ENCODE results near the gene PTPN14. TPM values are rescaled to one million over a fixed set of nuclear protein-coding genes. Genes with fewer than 3 reads are reported as not detected.

PTPN14 gene
- total and polyA plus RNA-seq, 2 of the 8 experiments (the other 6 are each of a cell fraction or from before 2014, with no cell fraction given), result 14.4 to 93.6 TPM

DNA sequence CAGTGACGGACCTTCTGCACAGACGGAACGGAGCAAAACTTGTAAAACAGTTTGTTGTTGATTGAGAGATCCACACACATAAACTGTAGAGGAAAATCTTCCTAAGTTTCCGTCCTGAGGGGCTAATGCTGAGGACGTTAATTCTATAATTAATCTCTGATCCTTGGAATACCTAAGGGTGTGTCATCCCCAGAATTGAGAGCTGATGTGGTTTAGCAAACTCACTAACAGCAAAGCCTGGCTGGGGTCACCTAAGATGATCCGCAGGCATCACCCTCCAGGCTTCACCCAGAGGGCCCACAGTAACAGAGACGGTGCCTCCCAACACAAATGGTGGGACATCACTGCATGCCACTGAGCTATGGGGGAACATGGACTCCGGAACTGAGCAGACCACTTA, 172.9 kb downstream of the PTPN14 start:
- H4K91ac ChIP-seq (replicated peaks; ENCODE audit: insufficient read length, low read length), result no peak overlapping the region
- DNase-seq (ENCODE audit: low read depth in 1 of 2, low spot score in 2 of 2), result no peak
- H3K9me3 ChIP-seq (ENCODE audit: insufficient read depth in 2 of 2, low read depth in 1 of 2, low read length in 1 of 2), result no peaks in the 10 kb centered on the region
- no peak overlapping the region for H3K18ac ChIP-seq (ENCODE audit: extremely low read depth, low read length)
- no peak overlapping the region for H4K5ac ChIP-seq (ENCODE audit: insufficient read length, low read depth, low read length)
- H3K36me3 ChIP-seq (ENCODE audit: control insufficient read depth in 2 of 4, insufficient read depth in 4 of 4, low read length in 3 of 4), result peaks cover 5 to 32% (median 13%) of the 10 kb centered on the region in 4 experiments
- H3K4me3 ChIP-seq (ENCODE audit: extremely low read depth in 1 of 4, insufficient read depth in 2 of 4, low read depth in 3 of 4, low read length in 4 of 4), result no peak overlapping the region
- POLR2A ChIA-PET (ENCODE audit: partially characterized antibody), result no interaction called here
- H3K79me2 ChIP-seq (ENCODE audit: control insufficient read depth in 1 of 2, insufficient read depth in 2 of 2, low read length in 2 of 2), result no peaks in the 10 kb centered on the region; a peak in 1 of 4 replicates
- FAIRE-seq, result no peak
- H2BK20ac ChIP-seq (ENCODE audit: low read length), result no peak overlapping the region
- H3K27me3 ChIP-seq (replicated peaks in 1 of 4; ENCODE audit: control insufficient read depth in 3 of 4, extremely low read depth in 1 of 4, insufficient read depth in 3 of 4, low read length in 3 of 4), result no peaks in the 10 kb centered on the region
- H3K4me2 ChIP-seq (ENCODE audit: insufficient read depth in 1 of 2, low read depth in 2 of 2, low read length in 2 of 2), result no peak overlapping the region
- no peak overlapping the region for H3K27ac ChIP-seq (ENCODE audit: low read depth, low read length)
- H3K79me1 ChIP-seq (ENCODE audit: low read depth, low read length), result no peaks in the 10 kb centered on the region
- no peak overlapping the region for H2BK12ac ChIP-seq (ENCODE audit: low read depth, low read length)
- no peak for TF ChIP-seq CBX5 (IDR thresholded peaks at IDR 0.05; ENCODE audit: low read depth, low read length)
- TF ChIP-seq, protein P1, sequence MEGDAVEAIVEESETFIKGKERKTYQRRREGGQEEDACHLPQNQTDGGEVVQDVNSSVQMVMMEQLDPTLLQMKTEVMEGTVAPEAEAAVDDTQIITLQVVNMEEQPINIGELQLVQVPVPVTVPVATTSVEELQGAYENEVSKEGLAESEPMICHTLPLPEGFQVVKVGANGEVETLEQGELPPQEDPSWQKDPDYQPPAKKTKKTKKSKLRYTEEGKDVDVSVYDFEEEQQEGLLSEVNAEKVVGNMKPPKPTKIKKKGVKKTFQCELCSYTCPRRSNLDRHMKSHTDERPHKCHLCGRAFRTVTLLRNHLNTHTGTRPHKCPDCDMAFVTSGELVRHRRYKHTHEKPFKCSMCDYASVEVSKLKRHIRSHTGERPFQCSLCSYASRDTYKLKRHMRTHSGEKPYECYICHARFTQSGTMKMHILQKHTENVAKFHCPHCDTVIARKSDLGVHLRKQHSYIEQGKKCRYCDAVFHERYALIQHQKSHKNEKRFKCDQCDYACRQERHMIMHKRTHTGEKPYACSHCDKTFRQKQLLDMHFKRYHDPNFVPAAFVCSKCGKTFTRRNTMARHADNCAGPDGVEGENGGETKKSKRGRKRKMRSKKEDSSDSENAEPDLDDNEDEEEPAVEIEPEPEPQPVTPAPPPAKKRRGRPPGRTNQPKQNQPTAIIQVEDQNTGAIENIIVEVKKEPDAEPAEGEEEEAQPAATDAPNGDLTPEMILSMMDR (IDR thresholded peaks at IDR 0.05; ENCODE audit: control extremely low read depth in 1 of 3, insufficient read depth in 1 of 3, low read depth in 1 of 3, low read length in 3 of 3), result no peak
- no peak for TF ChIP-seq POLR2A (IDR thresholded peaks at IDR 0.05; ENCODE audit: control extremely low read depth in 1 of 2, low read depth in 2 of 2, low read length in 2 of 2)
- no peak for TF ChIP-seq RBBP5 (IDR thresholded peaks at IDR 0.05; ENCODE audit: borderline replicate concordance, low read depth, low read length)
- TF ChIP-seq EP300 (IDR thresholded peaks at IDR 0.05; ENCODE audit: borderline replicate concordance in 1 of 2, low read depth in 2 of 2, low read length in 2 of 2), result no peak
- TF ChIP-seq TCF12 (IDR thresholded peaks at IDR 0.05; ENCODE audit: low read depth, low read length), result no peak
- no peak for TF ChIP-seq SP1 (IDR thresholded peaks at IDR 0.05; ENCODE audit: low read depth, low read length)
- no peak for TF ChIP-seq RAD21 (IDR thresholded peaks at IDR 0.05 in 1 of 2, conservative IDR thresholded peaks at IDR 0.05 in 1 of 2; ENCODE audit: low read depth in 2 of 2, low read length in 2 of 2)
- TF ChIP-seq SP2 (IDR thresholded peaks at IDR 0.05; ENCODE audit: low read length), result no peak
- no peak for TF ChIP-seq SIX5 (IDR thresholded peaks at IDR 0.05; ENCODE audit: low read depth, low read length)
- H3K23ac ChIP-seq (ENCODE audit: insufficient read length), result no peak overlapping the region
- no peak overlapping the region for H2BK120ac ChIP-seq (replicated peaks; ENCODE audit: low read depth, low read length)
- no peaks in the 10 kb centered on the region for H3K23me2 ChIP-seq (ENCODE audit: low read depth, low read length)
- H3K4me1 ChIP-seq (replicated peaks in 1 of 4; ENCODE audit: control insufficient read depth in 3 of 4, insufficient read depth in 4 of 4, low read length in 3 of 4), result peaks cover 0 to 14% (median 8%) of the 10 kb centered on the region in 4 experiments; a peak in 4 of 7 replicates
- no peak overlapping the region for H3K9ac ChIP-seq (replicated peaks in 1 of 4; ENCODE audit: extremely low read depth in 1 of 4, low read depth in 3 of 4, low read length in 3 of 4)
- H3K56ac ChIP-seq (replicated peaks; ENCODE audit: insufficient read length, low read depth, low read length), result no peak overlapping the region
- no peak overlapping the region for H2AK5ac ChIP-seq (ENCODE audit: low read depth, low read length)
- H4K8ac ChIP-seq (ENCODE audit: extremely low read depth, insufficient read depth, low read length), result no peak overlapping the region
- H2BK5ac ChIP-seq (ENCODE audit: low read depth, low read length), result no peak overlapping the region
- no peak overlapping the region for H3K14ac ChIP-seq (ENCODE audit: insufficient read length)
- no peak overlapping the region for H3K4ac ChIP-seq (replicated peaks; ENCODE audit: insufficient read length, low read depth, low read length)
- CTCF ChIA-PET (ENCODE audit: partially characterized antibody), result interaction anchor here (0.9 to 3.3 kb wide), 2 partner anchors 9 to 170 kb away, joined by 3 to 13 read pairs; no protein-coding TSS in a partner anchor
- WGBS, 2 experiments (ENCODE audit: extremely low coverage in 1 of 2, insufficient coverage in 1 of 2, insufficient read length in 1 of 2, insufficient replicate concordance in 2 of 2, low coverage in 1 of 2, low lambda C conversion rate in 2 of 2, missing lambda C conversion rate in 1 of 2), result 97% methylated on average over 8 of the region's 8 CpGs; no CpG with 5 or more reads in 1 of the 2 experiments
- H2AFZ ChIP-seq (ENCODE audit: low read length), result no peak overlapping the region
- no peak overlapping the region for H2BK15ac ChIP-seq (ENCODE audit: low read length)
- H4K20me1 ChIP-seq (replicated peaks in 1 of 2; ENCODE audit: control insufficient read depth in 1 of 2, insufficient read depth in 2 of 2, low read length in 2 of 2), result no peaks in the 10 kb centered on the region
